K562 (cell line): ENCODE data around the gene SSR2. TPM values are rescaled to one million over a fixed set of nuclear protein-coding genes. Genes with fewer than 3 reads are reported as not detected.
A peak's percentile ranks its signal among the peaks of the same experiment; 100 is the strongest.

Source experiments
- ATF6 ChIP-seq: sonication (generic); formaldehyde crosslinking; IDR thresholded peaks from 2 replicates; pipeline ENCODE4 v1.4.0; 2020; ENCODE audit warnings: mild to moderate bottlenecking, missing genetic modification reagents
- BRF1 ChIP-seq: IDR thresholded peaks from 3 replicates; pipeline ENCODE4 v1.6.1; 2011; ENCODE audit warnings: borderline replicate concordance, mild to moderate bottlenecking; ENCODE audit not compliant: insufficient read length; ENCODE audit errors: extremely low read depth
- CBX3 ChIP-seq, 2 experiments: IDR thresholded peaks; 1 replicate in 1 of 2; 2 replicates in 1 of 2; pipeline ENCODE4 v1.6.1; 2012; ENCODE audit warnings: inconsistent platforms in 2 of 2, low read length in 2 of 2, borderline replicate concordance in 1 of 2, control low read depth in 1 of 2
- DIDO1 ChIP-seq: fragments of 450-650 bp; IDR thresholded peaks from 2 replicates; pipeline ENCODE4 v1.6.1; 2016; ENCODE audit warnings: low read depth, missing biosample characterization, missing genetic modification characterization
- DPF2 ChIP-seq: fragments of 450-650 bp; IDR thresholded peaks from 2 replicates; pipeline ENCODE4 v1.6.1; 2016
- ETV5 ChIP-seq: sonication (generic); formaldehyde crosslinking; IDR thresholded peaks from 2 replicates; pipeline ENCODE4 v1.4.0; 2020; ENCODE audit warnings: low read depth, mild to moderate bottlenecking, missing genetic modification reagents
- FOXA1 ChIP-seq: fragments of 450-650 bp; IDR thresholded peaks from 2 replicates; pipeline ENCODE4 v1.6.1; 2016; ENCODE audit warnings: mild to moderate bottlenecking, borderline replicate concordance
- IRF9 ChIP-seq: fragments of 450-650 bp; IDR thresholded peaks from 2 replicates; pipeline ENCODE4 v1.6.1; 2016; ENCODE audit warnings: missing biosample characterization, missing genetic modification characterization
- MEIS2 ChIP-seq: fragments of 450-650 bp; IDR thresholded peaks from 2 replicates; pipeline ENCODE4 v1.6.1; 2014; ENCODE audit warnings: mild to moderate bottlenecking; ENCODE audit not compliant: partially characterized antibody
- POLR2H ChIP-seq: IDR thresholded peaks from 2 replicates; pipeline ENCODE4 v1.6.1; 2016; ENCODE audit warnings: missing genetic modification characterization, low read depth, mild to moderate bottlenecking, control low read depth, missing compliant biosample characterization, moderate library complexity
- POLR3A ChIP-seq: IDR thresholded peaks from 2 replicates; pipeline ENCODE4 v1.6.1; 2011; ENCODE audit warnings: borderline replicate concordance, mild to moderate bottlenecking, moderate library complexity; ENCODE audit not compliant: insufficient read length, insufficient read depth; ENCODE audit errors: extremely low read depth
- REST ChIP-seq, 2 experiments: fragments of 450-650 bp; formaldehyde crosslinking in 1 of 2; IDR thresholded peaks; 2 replicates each; pipeline versions ENCODE4 v1.4.0 to v1.6.1; 2014 to 2020; ENCODE audit warnings: mild to moderate bottlenecking in 2 of 2, borderline replicate concordance in 1 of 2, low read depth in 1 of 2
- SNAPC5 ChIP-seq: fragments of 250-450 bp; sonication (Bioruptor Pico); IDR thresholded peaks from 2 replicates; pipeline ENCODE4 v1.8.0; 2021; ENCODE audit warnings: moderate library complexity, mild to moderate bottlenecking, inconsistent platforms
- SRF ChIP-seq, 2 experiments: fragments of 250-450, 450-650 bp in 1 of 2; sonication (Bioruptor Pico) in 1 of 2; sonication (generic) in 1 of 2; formaldehyde crosslinking; IDR thresholded peaks; 2 replicates each; pipeline versions ENCODE4 v1.5.0 to v1.5.1; 2020 to 2022; ENCODE audit warnings: mild to moderate bottlenecking in 1 of 2, missing genetic modification reagents in 1 of 2
- TCF7L2 ChIP-seq: fragments of 150-350 bp; IDR thresholded peaks from 2 replicates; pipeline ENCODE4 v1.6.1; 2016; ENCODE audit warnings: low read depth, mild to moderate bottlenecking, low read length, moderate library complexity
- polyA plus RNA-seq, 8 experiments: library from polyadenylated mRNA; depleted of rRNA in 4 of 8; stranded (reverse) in 5 of 8; unstranded in 3 of 8; fragments of >200 nt; fragmentation: Nextera tagmentation in 2 of 8; fragmentation: Illumina TruSeq in 1 of 8; extraction: Ambion mirVana in 2 of 8; extraction: Trizol in 1 of 8; gene quantifications; 2 replicates each; pipeline versions ENCODE4 v1.2.1 to v1.2.3, GENCODE V29; 2011 to 2014; ENCODE audit warnings: inconsistent platforms in 1 of 8, missing spikeins in 1 of 8
- total RNA-seq, 7 experiments: library from RNA; depleted of rRNA in 6 of 7; stranded (reverse); fragments of >200 nt in 6 of 7; fragmentation: Illumina TruSeq in 2 of 7; extraction: Trizol in 2 of 7; gene quantifications; 2 replicates each; pipeline versions ENCODE4 v1.2.1 to v1.2.3, GENCODE V29; 2011 to 2021; ENCODE audit warnings: low replicate concordance in 1 of 7

The SSR2 gene
- total and polyA plus RNA-seq, 9 of the 15 experiments (the other 6 are each of a cell fraction or from before 2014, with no cell fraction given) = 161 to 411 (median 240) TPM

GRCh38 chr1:155983191-155984024, 37.3 kb downstream of the SSR2 start (continued):
- TF ChIP-seq DPF2 = peak; percentile 55; the same call in 1 of the 2 replicates
- TF ChIP-seq MEIS2 = peak; percentile 34
- no peak for TF ChIP-seq CBX3 (IDR thresholded peaks at IDR 0.05; ENCODE audit: borderline replicate concordance in 1 of 2, low read length in 2 of 2)
- no peak for TF ChIP-seq FOXA1
- no peak for TF ChIP-seq ATF6 (CRISPR knock-in tag)
- TF ChIP-seq ETV5 (CRISPR knock-in tag) = peak; percentile 80
- peak; percentile 85; the same call in 1 of the 2 replicates for TF ChIP-seq POLR2H (tag)
- TF ChIP-seq POLR3A = no peak
- no peak for TF ChIP-seq IRF9
- TF ChIP-seq TCF7L2 = no peak
- peak; percentile 58; the same call in 1 of the 2 replicates for TF ChIP-seq REST (IDR thresholded peaks at IDR 0.05; ENCODE audit: borderline replicate concordance)
- no peak for TF ChIP-seq REST (CRISPR knock-in tag; IDR thresholded peaks at IDR 0.05; ENCODE audit: low read depth)
- TF ChIP-seq BRF1 = no peak
- TF ChIP-seq DIDO1 (tag) = no peak
- peak in 1 of 2 experiments; percentile 71; a peak in 1 of 4 replicates for TF ChIP-seq SRF (CRISPR knock-in tag; IDR thresholded peaks at IDR 0.05)
- TF ChIP-seq SNAPC5 (CRISPR knock-in tag) = no peak
